ENCODE measurements around the gene SYT10. TPM values are rescaled to one million over a fixed set of nuclear protein-coding genes. Genes with fewer than 3 reads are reported as not detected.
"Not testable (repeated sequence)": the region's sequence is repeated elsewhere in the genome, so short reads cannot be mapped to it uniquely, and the experiment has no call there.

The SYT10 gene
- total RNA-seq, 1 donor, result not detected

GRCh38 chr12:33432992-33433391 lies 6.6 kb downstream of the SYT10 start:
- DNase-seq (ENCODE audit: low read depth), result no peak
- H3K4me3 ChIP-seq (ENCODE audit: low read depth, low read length), result no peak overlapping the region
- TF ChIP-seq CTCF (IDR thresholded peaks at IDR 0.05; ENCODE audit: insufficient read depth, low read length), result no peak

- DNase-seq (ENCODE audit: low read depth), result no peak
- TF ChIP-seq CTCF (IDR thresholded peaks at IDR 0.05; ENCODE audit: insufficient read depth, low read length), result no peak
Measured at GRCh38 chr12:33431648-33432047, 8.0 kb downstream of the SYT10 start.

GRCh38 chr12:33429468-33429867 lies 10.2 kb downstream of the SYT10 start:
- TF ChIP-seq CTCF (IDR thresholded peaks at IDR 0.05; ENCODE audit: insufficient read depth, low read length), result no peak
- DNase-seq (ENCODE audit: low read depth), result no peak
- H3K4me3 ChIP-seq (ENCODE audit: low read depth, low read length), result no peak overlapping the region

More at GRCh38 chr12:33431648-33432047, 8.0 kb downstream of the SYT10 start:
- H3K4me3 ChIP-seq (ENCODE audit: low read depth, low read length), result no peak overlapping the region

- DNase-seq (ENCODE audit: low read depth), result peak; percentile 31
- peak; percentile 40 for TF ChIP-seq CTCF (IDR thresholded peaks at IDR 0.05; ENCODE audit: insufficient read depth, low read length)
- no peak overlapping the region for H3K4me3 ChIP-seq (ENCODE audit: low read depth, low read length)
Measured at GRCh38 chr12:33427071-33427470, 12.5 kb downstream of the SYT10 start.

- DNase-seq (ENCODE audit: low read depth), result no peak
- TF ChIP-seq CTCF (IDR thresholded peaks at IDR 0.05; ENCODE audit: insufficient read depth, low read length), result no peak
- no peak overlapping the region for H3K4me3 ChIP-seq (ENCODE audit: low read depth, low read length)
Measured at GRCh38 chr12:33423706-33424105, 15.9 kb downstream of the SYT10 start.

GRCh38 chr12:33412410-33412809 lies 27.2 kb downstream of the SYT10 start:
- not testable (repeated sequence) for H3K4me3 ChIP-seq (ENCODE audit: low read depth, low read length); DNase-seq (ENCODE audit: low read depth)

GRCh38 chr12:33383503-33383902 lies 56.1 kb downstream of the SYT10 start:
- no peak for TF ChIP-seq CTCF (IDR thresholded peaks at IDR 0.05; ENCODE audit: insufficient read depth, low read length)
- no peak overlapping the region for H3K4me3 ChIP-seq (ENCODE audit: low read depth, low read length)
- DNase-seq (ENCODE audit: low read depth), result no peak

Data from fibroblast of the aortic adventitia (primary cell).